Measurements from ENCODE around the gene DOCK6. TPM values are rescaled to one million over a fixed set of nuclear protein-coding genes. Genes with fewer than 3 reads are reported as not detected.

Gene DOCK6
- total RNA-seq, 1 experiment from 2014 or later = 57.9 TPM

DNA sequence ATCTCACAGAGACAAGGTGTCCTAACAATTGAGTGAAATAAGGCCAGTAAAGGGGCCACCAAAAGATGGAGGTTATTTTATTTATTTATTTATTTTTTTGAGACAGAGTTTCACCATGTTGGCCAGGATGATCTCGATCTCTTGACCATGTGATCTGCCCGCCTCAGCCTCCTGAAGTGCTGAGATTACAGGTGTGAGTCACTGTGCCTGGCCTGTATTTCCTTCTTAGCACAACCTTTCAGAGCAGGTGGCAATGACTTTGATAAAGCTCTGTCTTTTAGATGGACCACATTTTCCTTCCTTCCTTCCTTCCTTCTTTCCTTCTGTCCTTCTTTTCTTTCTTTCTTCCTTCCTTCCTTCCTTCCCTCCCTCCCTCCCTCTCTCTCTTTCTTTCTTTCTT is 11.0 kb upstream of the DOCK6 start:
- Histone ChIP-seq H3K9ac (ENCODE audit: extremely low read depth, insufficient read length, low read length) (no peak overlapping the region), H4K5ac (ENCODE audit: insufficient read length, low read depth, low read length) (no peak overlapping the region), H2BK12ac (ENCODE audit: insufficient read length, low read depth, low read length) (no peak overlapping the region), H3K27me3 (ENCODE audit: insufficient read depth, low read length) (no peaks in the 10 kb centered on the region), H3K9me3 (ENCODE audit: control insufficient read depth, low read depth, low read length) (no peaks in the 10 kb centered on the region), H3K23ac (ENCODE audit: insufficient read length, low read depth, low read length) (no peak overlapping the region), H2BK15ac (ENCODE audit: low read depth, low read length) (no peak overlapping the region), H4K91ac (ENCODE audit: insufficient read length, low read depth, low read length) (no peak overlapping the region), H3T11ph (ENCODE audit: low read length) (no peak overlapping the region), H3K4me1 (ENCODE audit: insufficient read depth, low read length) (no peaks in the 10 kb centered on the region), H3K79me2 (ENCODE audit: insufficient read depth, low read length) (no peaks in the 10 kb centered on the region), H2AFZ (ENCODE audit: low read length) (no peak overlapping the region), H4K20me1 (ENCODE audit: control insufficient read depth, insufficient read depth, insufficient read length) (no peaks in the 10 kb centered on the region), H3K14ac (ENCODE audit: insufficient read depth, low read length) (no peak overlapping the region), H3K27ac (ENCODE audit: insufficient read length, low read depth, low read length) (no peak overlapping the region), H3K79me1 (ENCODE audit: insufficient read depth, low read depth, low read length, poor library complexity, severe bottlenecking) (no peaks in the 10 kb centered on the region), H3K23me2 (ENCODE audit: insufficient read length, low read depth, low read length, poor library complexity, severe bottlenecking) (no peaks in the 10 kb centered on the region), H2AK5ac (ENCODE audit: insufficient read length, low read length) (no peak overlapping the region), H3K4ac (ENCODE audit: low read depth, low read length) (no peak overlapping the region), H3K56ac (ENCODE audit: insufficient read length, low read depth, low read length) (no peak overlapping the region), H4K8ac (replicated peaks; ENCODE audit: insufficient read length, low read depth, low read length) (no peak overlapping the region), H3K18ac (ENCODE audit: insufficient read length, low read depth, low read length) (no peak overlapping the region), H2BK120ac (ENCODE audit: low read depth, low read length, poor library complexity, severe bottlenecking) (no peak overlapping the region), H2BK20ac (ENCODE audit: low read depth, low read length, poor library complexity, severe bottlenecking) (no peak overlapping the region), H3K4me2 (ENCODE audit: insufficient read depth, insufficient read length, low read length) (no peak overlapping the region), H2BK5ac (ENCODE audit: insufficient read length, low read length) (no peak overlapping the region)
- no peak for DNase-seq
- Mint-ChIP-seq H3K27ac (no peak overlapping the region; a peak in 1 of 7 replicates), H3K4me1 (peaks cover 7 to 13% of the 10 kb centered on the region in 2 experiments), H3K9me3 (peaks cover 10 to 20% of the 10 kb centered on the region in 2 experiments), H3K27me3 (ENCODE audit: low read depth) (peaks cover 9% of the 10 kb centered on the region), H3K4me3 (no peak overlapping the region; a peak in 1 of 5 replicates), H3K36me3 (ENCODE audit: insufficient read depth in 1 of 3, low read depth in 3 of 3) (peaks cover 0 to 10% (median 2%) of the 10 kb centered on the region in 3 experiments; a peak in 4 of 7 replicates)
- no CpG with 5 or more reads among the region's 2 CpGs for WGBS (ENCODE audit: extremely low coverage, insufficient read length, low lambda C conversion rate)
- TF ChIP-seq, protein P1, sequence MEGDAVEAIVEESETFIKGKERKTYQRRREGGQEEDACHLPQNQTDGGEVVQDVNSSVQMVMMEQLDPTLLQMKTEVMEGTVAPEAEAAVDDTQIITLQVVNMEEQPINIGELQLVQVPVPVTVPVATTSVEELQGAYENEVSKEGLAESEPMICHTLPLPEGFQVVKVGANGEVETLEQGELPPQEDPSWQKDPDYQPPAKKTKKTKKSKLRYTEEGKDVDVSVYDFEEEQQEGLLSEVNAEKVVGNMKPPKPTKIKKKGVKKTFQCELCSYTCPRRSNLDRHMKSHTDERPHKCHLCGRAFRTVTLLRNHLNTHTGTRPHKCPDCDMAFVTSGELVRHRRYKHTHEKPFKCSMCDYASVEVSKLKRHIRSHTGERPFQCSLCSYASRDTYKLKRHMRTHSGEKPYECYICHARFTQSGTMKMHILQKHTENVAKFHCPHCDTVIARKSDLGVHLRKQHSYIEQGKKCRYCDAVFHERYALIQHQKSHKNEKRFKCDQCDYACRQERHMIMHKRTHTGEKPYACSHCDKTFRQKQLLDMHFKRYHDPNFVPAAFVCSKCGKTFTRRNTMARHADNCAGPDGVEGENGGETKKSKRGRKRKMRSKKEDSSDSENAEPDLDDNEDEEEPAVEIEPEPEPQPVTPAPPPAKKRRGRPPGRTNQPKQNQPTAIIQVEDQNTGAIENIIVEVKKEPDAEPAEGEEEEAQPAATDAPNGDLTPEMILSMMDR (conservative IDR thresholded peaks at IDR 0.05) = no peak

Measured in H9 (cell line).